Measurements from ENCODE around the gene PERP. TPM values are rescaled to one million over a fixed set of nuclear protein-coding genes. Genes with fewer than 3 reads are reported as not detected.
"Not testable (repeated sequence)": the region's sequence is repeated elsewhere in the genome, so short reads cannot be mapped to it uniquely, and the experiment has no call there.

The PERP gene
- polyA plus RNA-seq (ENCODE audit: insufficient read length in 4 of 4), result 10 to 100 TPM in 3 of 4 donors, 1 to 10 TPM in 1; 2.9 to 27.0 (median 23.2) TPM

DNA sequence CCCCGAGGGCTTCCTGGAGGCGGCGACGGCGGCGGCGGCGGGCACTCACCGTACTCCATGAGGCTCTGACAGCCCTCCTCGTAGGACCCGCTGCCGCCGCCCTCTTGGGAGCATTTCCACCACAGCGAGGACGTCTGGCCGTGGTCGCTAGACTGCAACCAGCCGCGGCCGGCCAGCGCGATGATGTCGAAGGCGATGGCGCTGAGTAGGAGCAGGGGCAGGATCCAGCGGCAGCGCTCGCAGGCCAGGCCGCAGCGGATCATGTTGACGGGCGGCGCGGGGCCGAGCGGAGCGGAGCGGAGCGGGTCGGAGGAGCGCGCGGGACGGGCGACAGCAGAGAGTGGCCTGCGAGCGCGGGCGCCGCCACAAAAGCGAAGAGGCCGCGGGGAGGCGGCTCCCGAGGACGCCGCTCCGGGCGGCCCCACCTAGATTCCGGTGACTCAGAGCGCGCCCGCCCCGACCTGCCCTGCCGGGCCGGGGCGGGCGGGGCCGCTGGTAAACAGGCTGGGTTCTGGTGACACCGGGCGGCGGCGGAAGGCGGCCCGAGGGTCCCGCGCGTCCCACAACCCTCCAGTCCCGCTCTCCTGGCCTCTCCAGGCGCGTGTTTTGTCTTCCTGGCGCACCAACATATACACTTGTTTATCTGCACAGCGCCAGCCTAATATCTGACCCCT, at the start of gene PERP:
PERP (minus strand) TSS at position 342 of the 674 bp plus-strand sequence; CDS start at position 263, 79 bp downstream.
- no peak for DNase-seq (ENCODE audit: low read depth in 4 of 4, low spot score in 3 of 4)

DNA sequence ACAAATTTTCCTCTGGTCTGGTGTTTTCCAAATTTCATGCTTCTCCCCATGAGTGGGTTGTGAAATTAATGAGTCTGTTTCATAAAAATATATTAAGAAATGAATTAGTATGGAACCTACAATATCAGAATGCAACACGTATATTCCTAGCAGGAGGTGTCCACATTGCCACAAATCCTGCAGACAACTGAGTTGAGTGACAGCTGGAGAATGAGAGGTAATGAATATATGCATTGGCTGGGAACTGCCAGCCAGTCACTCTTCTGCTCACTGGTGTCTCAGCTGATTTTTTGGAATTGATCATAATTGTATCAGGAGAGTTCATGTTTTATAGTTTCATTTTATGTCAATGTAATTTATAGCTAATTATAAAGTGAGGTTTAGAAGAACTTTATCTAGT, 48.2 kb upstream of the PERP start:
- no peak for DNase-seq (ENCODE audit: low read depth in 4 of 4, low spot score in 3 of 4)

DNA sequence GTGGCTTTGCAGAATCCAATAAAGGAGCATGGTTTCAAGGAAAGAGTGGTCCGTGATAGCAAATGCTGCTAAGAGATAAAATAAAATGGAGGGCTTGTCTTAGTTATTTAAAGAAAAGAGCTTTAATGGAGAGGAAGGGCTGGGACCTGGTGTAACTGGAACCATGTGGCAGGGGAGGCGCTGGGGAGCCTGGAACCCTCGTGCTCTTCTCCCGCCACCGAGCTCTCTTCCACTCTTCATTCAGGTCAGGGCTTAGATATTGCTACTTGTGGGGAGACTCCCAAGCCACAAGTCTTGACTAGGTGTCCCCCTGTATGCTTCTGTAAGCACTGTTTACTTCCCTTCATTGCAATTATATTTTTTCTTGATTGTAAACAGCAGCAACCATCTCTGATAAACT, 39.3 kb upstream of the PERP start:
- DNase-seq (ENCODE audit: low read depth in 4 of 4, low spot score in 3 of 4), result no peak

DNA sequence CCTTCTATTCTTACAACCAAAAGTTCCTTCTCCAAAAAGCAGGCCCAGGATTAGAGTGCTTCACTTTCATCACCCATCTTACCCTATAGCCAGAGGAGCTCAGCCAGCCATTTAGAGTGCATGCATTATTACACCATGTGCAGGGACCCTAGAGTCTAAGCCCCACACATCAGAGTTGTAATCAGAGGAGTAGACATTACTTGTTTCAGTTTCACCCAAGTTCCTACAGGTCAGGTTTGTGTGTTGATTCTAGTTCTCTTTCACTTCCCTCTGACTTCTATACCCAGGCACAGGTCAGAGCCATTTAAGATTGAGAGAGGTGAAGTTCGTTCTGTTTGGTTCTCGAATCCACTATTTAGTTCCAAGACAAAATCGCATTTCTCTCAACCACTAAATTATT, 38.2 kb upstream of the PERP start:
- no peak for DNase-seq (ENCODE audit: low read depth in 4 of 4, low spot score in 3 of 4)

DNA sequence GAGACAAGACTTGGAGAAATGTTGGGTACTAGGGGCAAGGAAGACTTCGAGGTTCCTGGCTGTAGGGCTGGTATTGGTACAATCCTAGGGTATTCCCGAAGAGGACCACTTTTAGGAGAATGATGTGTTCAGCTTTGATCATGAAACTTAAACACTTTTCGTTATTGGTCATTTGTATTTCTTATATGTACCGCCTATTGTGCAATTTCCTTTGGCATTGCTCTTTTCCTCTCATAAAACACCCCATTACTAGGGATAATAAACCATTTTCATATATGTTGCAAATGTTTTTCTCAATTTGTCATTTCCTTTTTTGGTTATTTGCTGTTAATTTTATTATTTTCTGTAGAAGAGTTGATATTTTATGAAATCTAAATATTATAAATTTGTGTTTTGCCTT, 35.6 kb upstream of the PERP start:
- no peak for DNase-seq (ENCODE audit: low read depth in 4 of 4, low spot score in 3 of 4)

DNA sequence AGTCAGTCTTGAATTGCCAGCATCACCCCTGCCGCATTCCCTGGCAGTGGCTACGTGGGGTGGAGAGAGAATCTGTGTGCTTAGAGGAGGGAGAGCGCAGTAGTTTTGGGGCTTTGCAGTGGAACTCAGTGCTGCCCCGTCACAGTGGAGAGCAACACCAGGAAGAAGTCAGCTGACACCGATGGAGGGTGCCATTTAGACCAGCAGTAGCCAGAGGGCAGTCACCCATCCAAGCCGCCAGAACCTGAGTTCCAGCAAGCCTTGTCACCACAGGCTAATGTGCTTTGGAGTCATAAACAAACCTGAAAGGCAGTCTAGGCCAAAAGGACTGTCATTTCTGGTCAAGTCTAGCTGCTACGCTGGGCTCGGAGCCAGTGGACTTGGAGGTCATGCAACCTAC, 22.0 kb upstream of the PERP start:
- no peak for DNase-seq (ENCODE audit: low read depth in 4 of 4, low spot score in 3 of 4)

DNA sequence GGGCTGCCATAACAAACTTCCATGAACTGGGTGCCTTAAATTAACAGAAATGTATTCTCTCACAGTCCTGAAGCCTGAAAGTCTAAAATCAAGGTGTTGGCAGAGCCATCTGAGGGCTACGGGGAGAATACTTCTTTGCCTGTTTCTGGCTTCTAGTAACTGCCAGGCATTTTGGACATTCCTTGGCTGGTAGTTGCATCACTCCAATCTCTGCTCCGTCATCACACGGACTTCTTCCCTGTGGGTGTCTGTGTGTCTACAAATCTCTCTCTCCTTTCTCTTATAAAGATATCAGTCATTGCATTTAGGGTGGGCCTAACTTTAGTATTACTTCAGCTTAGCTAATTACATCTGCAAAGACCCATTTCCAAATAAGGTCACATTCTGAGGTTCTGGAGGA, 20.9 kb upstream of the PERP start:
- DNase-seq (ENCODE audit: low read depth in 4 of 4, low spot score in 3 of 4), result no peak

DNA sequence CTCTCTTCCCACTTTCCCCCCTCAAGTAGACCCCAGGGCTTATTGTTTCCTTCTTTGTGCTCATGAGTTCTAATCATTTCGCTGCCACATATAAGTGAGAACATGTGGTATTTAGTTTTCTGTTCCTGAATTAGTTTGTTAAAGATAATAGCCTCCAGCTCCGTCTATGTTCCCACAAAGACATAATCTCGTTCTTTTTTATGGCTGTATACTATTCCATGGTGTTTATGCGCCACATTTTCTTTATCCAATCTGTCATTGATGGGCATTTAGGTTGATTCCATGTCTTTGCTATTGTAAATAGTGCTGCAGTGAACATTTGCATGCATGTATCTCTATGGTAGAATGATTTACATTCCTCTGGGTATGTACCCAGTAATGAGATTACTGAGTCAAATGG, 16.9 kb upstream of the PERP start:
- no peak for DNase-seq (ENCODE audit: low read depth in 4 of 4, low spot score in 3 of 4)

DNA sequence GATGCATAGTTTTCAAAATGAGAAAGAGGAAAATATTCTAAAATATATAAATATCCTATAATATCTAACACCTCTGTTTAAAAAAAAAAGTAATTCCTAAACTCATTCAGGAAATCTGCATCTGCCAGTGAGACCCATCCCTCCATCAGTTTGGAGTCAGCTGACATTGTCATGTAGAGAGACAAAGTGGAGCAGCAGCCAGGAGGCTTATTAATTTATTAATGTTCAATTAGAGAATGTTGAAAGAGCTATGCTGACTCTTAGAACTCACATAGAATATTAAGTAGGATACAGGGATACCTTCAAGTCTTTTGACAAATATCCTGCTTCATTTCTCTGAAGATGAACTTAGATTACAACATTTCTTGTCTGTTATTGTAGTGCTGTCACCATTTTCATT, 12.8 kb upstream of the PERP start:
- no peak for DNase-seq (ENCODE audit: low read depth in 4 of 4, low spot score in 3 of 4)

DNA sequence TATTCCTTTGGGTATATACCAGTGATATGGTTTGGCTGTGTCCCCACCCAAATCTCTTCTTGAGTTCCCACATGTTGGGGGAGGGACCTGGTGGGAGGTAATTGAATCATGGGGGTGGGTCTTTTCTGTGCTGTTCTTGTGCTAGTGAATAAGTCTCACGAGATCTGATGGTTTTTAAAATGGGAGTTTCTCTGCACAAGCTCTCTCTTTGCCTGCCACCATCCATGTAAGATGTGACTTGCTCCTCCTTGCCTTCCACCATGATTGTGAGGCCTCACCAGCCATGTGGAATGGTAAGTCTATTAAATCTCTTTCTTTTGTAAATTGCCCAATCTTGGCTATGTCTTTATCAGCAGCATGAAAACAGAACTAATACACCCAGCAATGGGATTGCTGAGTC, 12.0 kb upstream of the PERP start:
- DNase-seq (ENCODE audit: low read depth in 4 of 4, low spot score in 3 of 4), result not testable (repeated sequence)

DNA sequence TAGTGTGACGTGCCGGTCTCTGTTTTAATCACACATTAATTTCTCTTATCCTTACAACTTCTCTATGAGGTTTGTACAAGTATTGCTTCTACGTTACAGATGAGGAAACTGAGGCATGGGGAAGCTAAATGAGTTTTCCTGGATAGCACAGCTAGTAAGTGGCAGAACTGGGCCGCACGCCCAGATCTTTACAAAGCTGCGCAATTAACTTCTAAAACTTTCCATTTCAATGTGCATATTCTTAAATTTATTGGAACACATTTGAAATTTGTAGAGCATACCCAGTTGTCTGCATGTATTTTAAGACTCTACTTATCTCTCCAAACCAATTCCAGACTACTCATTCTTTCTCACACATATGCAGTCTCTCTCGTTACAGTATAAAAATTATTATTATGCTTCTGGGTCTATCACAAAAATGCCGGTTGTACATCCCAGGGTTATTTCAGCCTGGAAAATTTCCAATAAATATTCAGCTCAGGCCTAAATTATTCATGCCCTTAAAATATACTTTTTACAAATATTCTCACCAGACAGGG, 10.2 kb upstream of the PERP start:
- no peak for DNase-seq (ENCODE audit: low read depth in 4 of 4, low spot score in 3 of 4)

DNA sequence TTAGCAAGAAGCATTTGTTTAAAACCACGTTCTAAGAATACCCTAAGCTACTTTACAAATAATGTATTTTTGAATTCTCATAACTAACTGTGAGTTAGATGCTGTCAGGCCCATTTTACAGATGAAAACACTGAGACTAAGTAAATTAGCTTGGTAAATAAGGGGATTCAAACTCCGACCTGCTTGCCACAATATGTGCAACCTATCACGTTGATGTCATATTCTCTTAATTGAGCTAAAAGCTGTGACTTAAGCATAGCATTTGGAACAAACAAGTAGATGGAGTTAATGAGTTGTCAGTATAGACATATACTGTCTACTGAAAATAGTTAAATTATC, 9.4 kb upstream of the PERP start:
- DNase-seq (ENCODE audit: low read depth in 4 of 4, low spot score in 3 of 4), result no peak

DNA sequence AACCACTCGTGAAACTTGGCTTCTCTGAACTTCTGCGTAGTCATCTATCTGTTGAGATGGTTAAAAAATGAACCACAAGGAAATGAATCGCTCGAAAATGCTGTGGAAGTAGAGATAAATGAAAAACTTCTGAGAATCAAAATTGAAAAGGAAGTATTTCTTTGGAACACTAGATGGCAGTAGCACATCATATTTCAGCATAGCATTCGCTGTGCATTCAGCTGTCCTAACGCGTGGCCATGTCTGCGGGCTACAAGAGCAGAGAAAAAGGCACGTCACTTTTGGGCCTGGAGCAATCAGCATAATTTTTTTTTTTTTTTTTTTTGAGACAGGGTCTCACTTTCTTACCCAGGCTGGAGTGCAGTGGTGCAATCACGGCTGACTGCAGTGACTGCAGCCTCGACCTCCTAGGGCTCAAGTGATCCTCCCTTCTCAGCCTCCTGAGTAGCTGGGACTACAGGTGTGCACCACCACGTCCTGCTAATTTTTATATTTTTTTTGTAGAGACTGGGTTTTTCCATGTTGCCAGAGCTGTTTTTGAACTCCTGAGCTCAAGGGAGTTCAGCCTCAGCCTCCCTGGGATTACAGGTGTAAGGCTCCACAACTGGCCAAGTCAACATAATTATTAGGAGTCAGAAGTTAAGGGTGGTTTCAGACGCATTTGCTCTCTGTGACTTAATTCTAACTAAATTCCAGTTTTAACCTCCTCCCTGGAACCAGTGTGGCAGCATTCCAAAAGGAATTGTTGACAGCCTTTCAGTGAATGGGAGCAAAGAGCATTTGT, 8.8 kb upstream of the PERP start:
- DNase-seq (ENCODE audit: low read depth in 4 of 4, low spot score in 3 of 4), result no peak

DNA sequence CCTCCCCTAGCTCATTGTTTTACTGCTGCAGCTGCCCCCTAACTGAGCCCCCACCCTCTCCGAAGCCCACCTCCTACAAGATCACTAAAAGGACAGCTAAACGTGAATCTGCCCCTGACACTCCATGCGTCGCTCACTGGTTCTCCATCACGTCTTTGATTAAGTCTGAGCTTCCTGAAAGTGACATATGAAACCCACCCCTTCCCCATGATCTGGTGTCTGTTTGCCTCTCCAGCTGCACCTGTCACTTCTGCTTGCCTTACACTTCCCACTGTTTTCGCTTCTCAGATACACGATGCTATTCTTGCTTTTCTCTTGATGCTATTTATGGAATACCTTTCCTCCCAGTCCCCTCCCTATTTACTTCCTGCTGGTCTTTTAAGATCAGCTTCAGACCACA, 8.0 kb upstream of the PERP start:
- DNase-seq (ENCODE audit: low read depth in 4 of 4, low spot score in 3 of 4), result no peak

DNA sequence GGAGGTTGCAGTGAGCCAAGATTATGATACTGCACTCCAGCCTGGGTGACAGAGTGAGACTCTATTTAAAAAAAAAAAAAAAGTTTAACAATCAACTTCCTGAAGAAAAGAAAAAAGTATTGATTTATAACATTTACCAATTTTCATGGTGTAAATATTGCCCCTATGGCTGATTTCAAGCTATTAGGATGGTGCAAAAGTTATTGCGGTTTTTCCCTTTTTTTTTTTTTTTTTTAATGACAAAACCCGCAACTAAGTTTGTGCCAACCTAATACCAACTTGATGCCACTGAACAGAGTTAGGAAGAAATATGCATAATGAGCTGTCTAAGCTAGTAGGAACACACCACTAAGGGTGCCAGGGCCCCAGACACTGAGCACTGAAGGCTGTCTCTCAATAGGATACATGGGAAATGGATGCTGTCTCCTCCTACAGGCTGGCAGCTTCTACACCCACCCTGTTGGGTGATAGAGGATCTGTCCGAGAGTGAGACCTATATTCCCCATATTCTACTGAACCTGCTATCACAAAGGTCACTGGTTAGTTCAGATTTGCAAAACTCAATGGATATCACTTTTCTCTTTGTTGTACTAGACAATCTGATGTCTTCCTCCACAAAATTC, 6.5 kb upstream of the PERP start:
- DNase-seq (ENCODE audit: low read depth in 4 of 4, low spot score in 3 of 4), result no peak

DNA sequence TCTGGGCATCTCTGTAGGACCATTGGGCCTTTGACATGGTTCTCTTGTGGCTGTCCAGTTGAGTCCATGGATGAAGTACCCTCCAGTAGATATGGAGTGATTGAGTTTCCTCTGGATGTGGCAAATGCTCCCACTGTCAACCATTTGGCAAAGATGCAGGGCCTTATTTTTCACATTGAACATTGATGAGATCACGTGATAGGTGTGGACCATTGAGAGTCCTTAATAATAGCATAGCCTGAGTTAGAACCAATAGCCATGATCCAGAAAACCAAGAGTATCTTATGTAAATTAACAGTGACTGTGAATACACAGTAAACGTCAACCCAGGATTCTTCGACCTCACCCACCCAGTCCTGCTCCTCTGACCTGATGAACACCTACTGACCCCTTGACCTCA, 3.0 kb upstream of the PERP start:
- DNase-seq (ENCODE audit: low read depth in 4 of 4, low spot score in 3 of 4), result no peak

DNA sequence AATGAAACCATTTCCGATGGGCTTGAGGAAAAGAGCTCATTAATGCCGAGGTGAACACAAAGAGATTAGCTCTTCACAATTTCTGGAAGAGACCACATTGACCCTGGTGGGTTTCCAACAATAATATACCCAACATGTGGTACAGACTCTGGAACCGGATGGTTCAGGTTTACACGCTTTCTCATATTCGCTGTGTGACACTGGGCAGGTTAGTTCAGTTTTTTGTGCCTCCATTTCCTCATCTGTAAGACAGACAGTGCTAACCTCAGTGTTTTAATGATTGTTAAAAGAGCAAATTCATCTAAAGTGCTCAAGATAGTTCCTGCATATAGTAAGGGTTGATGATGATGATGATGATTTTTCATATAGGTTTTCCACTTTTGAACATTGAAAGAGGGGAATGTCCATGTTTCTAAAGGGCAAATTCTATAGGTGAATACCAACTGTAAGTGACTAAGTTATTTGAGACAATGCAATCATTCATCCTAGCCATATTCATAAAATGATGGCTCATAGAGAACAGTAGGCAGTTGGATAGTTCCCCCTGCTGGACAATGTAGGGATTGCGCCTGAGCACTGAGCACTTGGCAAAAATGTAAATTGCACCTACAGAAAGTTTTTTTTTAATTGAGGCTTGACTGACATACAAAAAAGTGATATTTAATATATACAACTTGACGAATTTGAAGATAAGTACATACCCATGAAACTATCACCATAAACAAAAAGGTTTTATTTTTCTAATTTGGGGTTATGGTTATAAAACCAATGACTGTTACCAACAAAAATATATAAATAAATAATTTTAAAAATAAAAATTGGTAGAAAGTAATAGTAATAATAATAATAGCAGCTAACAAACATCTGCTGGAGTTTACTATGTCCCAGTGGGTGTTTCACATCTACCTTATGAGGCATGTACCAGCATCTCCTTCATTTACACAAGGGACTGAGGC, 2.1 kb upstream of the PERP start:
- no peak for DNase-seq (ENCODE audit: low read depth in 4 of 4, low spot score in 3 of 4)

DNA sequence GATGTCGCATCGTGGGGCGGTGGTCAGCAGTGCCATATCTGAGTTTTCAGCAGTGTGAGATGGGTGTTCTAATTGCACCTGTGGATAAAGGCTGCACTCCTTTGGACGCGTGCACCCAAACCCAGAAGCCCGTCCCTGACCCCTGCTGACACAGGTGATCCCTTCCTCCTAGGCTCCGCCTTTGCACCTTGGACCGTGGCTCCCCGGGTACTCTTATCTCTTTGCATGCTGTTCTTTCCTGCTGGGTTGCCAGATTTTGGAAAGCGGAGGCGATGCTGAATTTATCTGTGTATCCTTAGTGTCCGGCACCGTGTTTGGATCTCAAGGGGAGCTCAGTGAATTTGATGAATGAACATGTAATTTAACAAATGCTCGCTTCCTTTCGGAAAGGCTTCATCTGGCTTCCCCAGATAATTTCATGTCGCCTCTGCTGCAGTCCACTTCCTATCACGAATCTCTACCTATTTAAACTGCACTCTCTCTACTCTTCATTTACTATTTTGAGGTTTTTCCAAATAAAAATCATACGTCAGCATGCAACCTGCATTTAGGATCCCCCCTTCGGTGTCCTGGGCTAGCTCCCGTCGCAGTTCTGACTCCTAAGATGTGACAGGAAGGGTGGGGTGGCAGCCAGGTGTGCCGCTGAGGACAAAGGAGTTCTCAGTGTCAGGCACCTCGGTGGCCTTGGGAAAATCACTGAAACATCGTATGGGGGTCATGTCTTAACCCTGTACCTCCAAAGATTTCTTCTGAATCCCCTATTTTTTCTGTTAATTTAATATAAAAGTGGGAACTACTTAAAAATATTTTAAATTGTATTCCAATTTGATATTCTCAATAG, 753 bp upstream of the PERP start:
- DNase-seq (ENCODE audit: low read depth in 4 of 4, low spot score in 3 of 4), result no peak

DNA sequence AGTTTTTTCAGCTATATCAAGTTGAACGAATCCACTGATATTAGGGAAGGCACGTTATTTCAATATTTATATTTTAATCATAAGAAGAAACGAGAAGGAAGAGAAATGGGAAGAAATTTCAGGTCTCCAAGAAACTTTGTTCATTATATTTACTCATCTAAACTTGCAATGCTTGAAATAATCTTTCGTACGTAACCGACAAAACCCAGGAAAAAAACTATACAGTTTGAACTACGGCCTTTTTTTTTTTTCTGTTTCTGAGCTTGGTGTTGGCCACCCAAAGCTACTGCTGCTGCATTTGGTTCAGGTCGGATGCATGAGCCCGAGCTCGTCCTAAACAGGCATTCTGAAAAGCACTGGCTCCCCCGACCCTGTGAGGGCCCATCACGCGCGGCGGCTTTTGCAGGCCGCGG, 548 bp downstream of the PERP start:
- DNase-seq (ENCODE audit: low read depth in 4 of 4, low spot score in 3 of 4), result no peak

Measured in left renal pelvis (tissue), 4 donors.